COLO829 (cell line): Measurements from ENCODE around the gene AKAP6.
"Not testable (repeated sequence)": the region's sequence is repeated elsewhere in the genome, so short reads cannot be mapped to it uniquely, and the experiment has no call there.

ENCODE experiments used
- DNase-seq: peaks from one replicate; pipeline ENCODE4 v3.0.0; 2012; ENCODE audit warnings: low spot score

Gene AKAP6

DNA sequence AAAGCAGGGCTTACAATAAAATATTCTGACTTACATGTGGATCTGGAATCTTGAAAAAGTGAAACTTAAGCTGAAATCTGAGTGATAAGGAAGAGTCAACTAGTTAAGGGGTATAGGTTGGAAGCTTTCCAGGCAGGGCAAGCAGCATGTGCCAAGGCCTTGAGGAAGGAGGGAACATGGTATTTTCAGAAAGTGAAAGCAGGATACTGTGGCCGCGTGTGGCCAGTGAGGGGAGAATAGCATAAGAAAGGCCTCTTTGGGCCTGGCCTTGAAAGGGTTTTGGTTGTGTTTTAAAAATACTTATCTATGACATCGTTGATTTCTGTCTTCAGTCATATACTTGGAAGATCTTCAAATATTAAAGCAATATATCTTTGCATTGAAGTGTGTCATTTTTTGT is 213.4 kb downstream of the AKAP6 start:
- no peak for DNase-seq

DNA sequence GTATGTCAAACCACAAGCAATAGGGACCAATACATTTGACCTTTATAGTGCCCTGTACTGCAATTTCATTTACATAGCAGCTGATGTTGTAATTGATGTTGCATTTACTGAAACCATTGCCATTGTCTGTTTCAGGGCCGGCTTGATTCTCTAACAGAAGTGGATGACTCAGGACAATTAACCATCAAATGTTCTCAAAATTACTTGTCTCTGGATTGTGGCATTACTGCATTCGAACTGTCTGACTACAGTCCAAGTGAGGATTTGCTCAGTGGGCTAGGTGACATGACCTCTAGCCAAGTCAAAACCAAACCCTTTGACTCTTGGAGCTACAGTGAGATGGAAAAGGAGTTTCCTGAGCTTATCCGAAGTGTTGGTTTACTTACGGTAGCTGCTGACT is 216.0 kb downstream of the AKAP6 start:
- peak; percentile 39 for DNase-seq

DNA sequence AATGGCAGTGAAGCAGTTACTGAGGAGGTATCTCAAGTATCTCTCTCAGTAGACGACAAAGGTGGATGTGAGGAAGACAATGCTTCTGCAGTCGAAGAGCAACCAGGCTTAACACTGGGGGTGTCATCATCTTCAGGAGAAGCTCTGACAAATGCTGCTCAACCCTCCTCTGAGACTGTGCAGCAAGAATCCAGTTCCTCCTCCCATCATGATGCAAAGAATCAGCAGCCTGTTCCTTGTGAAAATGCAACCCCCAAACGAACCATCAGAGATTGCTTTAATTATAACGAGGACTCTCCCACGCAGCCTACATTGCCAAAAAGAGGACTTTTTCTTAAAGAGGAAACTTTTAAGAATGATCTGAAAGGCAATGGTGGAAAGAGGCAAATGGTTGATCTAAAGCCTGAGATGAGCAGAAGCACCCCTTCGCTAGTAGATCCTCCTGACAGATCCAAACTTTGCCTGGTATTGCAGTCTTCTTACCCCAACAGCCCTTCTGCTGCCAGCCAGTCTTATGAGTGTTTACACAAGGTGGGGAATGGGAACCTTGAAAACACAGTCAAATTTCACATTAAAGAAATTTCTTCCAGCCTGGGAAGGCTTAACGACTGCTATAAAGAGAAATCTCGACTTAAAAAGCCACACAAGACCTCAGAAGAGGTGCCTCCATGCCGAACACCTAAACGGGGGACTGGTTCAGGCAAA is 216.6 kb downstream of the AKAP6 start:
- no peak for DNase-seq

DNA sequence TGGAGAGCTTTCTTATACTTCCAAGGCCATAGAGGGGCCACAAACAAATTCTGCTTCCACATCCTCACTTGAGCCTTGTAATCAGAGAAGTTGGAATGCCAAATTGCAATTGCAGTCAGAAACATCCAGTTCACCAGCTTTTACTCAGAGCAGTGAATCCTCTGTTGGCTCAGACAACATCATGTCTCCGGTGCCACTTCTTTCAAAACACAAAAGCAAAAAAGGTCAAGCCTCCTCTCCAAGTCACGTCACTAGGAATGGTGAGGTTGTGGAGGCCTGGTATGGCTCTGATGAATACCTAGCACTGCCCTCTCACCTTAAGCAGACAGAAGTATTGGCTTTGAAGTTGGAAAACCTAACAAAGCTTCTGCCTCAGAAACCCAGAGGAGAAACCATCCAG is 217.1 kb downstream of the AKAP6 start:
- DNase-seq: no peak

DNA sequence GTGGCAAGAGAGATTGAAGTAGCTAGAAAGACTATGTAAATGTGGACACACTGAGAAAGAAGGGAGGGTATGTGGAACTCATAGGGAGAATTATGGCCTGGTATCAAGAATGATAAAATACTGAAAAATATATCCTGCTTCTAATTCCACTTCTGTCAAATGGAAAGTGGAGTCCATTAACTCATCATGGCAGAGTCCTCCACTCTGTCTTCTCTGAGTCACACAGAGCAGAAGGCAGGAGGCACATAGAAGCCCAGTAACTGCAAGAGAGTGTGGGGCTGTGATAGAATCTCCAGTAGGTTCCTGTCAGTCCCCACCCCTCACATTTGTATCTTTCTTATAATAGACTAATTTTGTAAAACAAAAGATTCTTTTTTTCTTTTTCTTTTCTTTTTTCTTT is 223.7 kb downstream of the AKAP6 start:
- DNase-seq: no peak

DNA sequence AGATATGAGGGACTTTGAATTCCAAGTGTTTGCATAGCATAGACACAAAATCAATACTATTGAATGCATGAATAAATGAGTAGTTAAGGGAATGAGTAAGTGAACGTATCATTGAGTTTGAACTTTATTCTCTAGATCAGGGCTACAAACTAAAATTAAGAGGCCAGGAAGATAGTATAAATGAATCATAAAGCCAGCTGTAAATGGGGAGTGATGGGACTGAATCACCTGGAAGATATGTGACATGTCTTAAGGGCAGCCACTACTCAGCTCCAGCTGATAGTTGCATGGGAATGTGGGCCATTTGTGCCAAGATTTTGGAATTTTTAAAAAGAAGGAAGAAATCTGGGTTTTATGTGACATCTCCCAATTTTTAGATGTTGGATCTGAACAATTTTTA is 229.9 kb downstream of the AKAP6 start:
- DNase-seq: no peak

DNA sequence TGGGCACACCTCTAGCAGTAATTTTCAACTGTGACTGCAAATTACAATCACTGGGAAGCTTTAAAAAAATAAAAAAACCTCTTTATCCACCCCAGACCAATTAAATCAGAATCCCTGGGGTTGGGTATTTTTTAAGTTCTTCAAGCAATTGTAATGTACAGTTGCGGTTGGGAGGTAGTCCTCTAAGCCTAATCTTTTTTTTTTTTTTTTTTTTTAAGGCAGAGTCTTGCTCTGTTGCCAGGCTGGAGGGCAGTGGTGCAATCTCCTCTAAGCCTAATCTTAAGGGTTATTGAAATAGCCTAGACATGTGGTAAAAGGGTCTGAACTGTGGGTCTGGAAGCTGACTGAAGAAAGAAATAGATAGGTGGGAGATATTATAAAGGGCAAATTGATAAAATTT is 230.5 kb downstream of the AKAP6 start:
- DNase-seq: no peak

DNA sequence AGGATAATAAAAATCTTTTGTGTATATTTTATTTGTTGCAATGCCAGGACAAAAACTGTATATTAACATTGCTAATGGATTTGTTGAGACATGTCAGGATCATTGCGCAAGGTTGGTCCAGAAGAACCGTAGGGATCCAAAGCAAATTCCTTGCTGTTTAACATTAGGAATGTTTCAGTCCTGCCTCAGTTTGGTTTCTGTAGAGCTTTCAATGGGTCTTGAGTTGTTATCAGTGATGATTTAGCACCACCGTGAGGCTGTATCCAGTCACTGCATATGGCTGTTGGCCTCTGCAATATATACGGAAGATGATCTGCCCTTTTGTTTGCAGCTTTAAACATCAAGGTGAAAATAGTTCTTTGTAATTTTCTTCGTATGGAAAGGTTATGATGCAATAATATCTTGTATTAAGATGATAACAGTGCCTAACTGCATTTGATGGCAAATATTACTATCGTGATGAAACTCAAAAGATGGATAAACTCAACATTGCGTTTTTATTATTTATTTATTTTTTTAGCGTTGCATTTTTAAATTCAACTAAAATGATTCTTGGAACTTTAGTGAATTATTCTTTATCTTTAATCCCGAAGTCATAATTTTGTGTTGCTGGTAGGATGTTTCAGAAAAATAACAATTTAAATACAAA is 231.2 kb downstream of the AKAP6 start:
- peak; percentile 71 for DNase-seq

DNA sequence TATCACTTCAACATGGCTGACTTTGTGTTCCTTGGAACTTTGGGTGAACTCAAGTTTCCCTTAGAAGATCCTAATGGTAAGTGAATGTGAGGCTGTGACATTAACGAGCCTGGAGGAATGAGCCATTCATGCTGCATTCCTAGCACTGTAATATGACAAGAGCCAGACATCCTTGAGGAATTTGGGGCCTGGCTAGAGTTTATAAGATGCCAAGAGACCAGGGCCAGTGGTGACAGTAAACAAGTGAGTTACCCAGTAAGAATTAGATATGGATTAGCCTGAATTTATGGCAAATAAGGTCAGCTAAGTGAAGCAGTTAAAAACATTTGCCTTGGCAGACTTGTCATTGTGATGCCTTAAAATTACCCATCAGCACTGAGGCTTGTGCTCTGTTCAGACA is 232.4 kb downstream of the AKAP6 start:
- DNase-seq: no peak

DNA sequence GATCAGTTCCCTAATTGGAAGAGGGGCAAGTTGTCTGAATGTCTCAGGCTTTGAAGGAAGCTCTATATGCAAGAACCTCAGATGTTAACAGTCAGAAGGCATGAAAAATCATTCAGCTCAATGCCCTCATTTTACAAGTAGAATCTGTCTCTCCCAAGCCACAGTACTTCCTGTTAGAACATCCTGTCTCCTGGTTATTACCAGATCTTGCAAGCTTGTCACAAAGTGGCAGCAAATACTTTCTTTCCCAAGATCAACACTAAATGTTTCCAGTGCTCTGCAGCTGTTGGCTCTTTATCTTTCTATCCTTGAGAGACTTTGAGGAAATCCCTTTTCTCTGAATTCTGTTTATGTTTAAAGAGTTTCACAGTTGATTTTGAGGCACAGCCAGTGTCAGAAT is 235.5 kb downstream of the AKAP6 start:
- DNase-seq: no peak

DNA sequence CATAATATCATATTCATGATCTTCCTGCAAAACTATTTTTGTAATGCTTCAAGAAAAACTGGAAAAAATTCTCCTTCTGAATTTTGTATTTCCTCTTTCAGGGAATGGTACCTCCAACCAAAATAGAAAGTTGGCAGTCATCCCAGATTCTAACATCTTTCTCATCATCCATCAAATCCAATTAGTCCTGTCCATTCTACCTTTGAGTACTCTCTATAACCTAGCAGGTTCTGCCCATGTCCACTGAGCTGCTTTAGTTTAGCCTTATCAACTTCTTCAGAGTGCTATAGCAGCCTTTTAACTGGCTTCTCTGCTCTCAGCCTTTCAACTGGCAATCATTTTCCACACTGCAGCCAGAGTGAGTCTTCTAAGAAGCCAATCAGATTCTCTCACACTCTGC is 236.2 kb downstream of the AKAP6 start:
- no peak for DNase-seq

DNA sequence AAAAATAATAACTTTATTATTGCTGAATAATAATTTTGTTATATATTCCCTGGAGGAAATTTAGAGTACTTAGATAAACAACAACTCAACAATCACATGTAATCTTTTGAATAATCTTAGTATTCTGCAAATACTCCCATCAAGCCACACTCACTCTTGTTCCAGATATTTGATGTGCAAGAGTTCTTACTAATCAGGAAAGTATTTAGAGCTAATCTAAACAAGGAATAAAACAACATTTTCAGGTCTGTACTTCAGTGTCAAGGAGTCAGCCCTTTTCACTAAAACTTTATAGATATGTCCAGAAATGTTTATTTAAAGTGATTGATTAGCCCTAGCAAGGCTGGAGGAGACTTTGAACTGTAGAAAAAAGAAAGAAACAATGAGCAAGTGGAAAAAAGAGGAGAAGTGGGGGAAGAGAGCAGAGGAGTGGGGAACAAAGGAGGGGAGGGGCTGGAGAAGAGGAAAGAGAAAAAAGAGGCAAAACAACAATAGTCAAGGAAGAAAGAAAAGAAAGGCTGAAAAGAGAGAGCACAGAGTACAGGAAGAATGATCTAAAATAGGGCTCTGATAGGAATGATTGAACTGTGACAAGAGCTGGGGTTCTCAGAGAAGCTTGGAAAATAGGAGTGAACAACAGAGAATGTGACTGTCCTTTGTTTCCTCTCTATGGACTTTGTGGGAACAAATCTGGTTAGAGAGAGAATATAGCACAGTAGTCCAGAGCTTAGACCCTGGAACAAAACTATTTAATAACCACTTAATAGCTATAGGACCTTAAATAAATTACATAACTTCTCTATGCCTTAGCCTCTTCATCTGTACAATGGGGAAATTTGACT is 238.7 kb downstream of the AKAP6 start:
- DNase-seq: no peak

DNA sequence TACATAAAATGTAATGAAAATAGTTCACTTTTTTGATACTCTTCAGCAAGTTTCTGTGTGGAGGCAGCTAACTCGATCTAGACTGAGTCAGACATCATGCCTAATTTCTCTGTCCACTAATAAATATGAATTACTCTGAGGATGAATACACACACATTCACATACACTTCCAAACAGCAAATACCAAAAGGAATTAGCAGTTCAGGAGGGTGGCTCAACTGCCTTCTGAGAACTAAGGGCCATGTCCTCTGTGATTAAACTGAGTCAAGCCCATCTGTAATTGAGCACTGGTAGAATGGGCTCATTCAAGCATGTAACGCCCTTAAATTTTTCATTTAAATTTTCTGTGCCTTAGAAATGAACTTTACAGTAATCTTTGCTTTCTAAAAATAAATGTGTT is 242.5 kb downstream of the AKAP6 start:
- DNase-seq: no peak

DNA sequence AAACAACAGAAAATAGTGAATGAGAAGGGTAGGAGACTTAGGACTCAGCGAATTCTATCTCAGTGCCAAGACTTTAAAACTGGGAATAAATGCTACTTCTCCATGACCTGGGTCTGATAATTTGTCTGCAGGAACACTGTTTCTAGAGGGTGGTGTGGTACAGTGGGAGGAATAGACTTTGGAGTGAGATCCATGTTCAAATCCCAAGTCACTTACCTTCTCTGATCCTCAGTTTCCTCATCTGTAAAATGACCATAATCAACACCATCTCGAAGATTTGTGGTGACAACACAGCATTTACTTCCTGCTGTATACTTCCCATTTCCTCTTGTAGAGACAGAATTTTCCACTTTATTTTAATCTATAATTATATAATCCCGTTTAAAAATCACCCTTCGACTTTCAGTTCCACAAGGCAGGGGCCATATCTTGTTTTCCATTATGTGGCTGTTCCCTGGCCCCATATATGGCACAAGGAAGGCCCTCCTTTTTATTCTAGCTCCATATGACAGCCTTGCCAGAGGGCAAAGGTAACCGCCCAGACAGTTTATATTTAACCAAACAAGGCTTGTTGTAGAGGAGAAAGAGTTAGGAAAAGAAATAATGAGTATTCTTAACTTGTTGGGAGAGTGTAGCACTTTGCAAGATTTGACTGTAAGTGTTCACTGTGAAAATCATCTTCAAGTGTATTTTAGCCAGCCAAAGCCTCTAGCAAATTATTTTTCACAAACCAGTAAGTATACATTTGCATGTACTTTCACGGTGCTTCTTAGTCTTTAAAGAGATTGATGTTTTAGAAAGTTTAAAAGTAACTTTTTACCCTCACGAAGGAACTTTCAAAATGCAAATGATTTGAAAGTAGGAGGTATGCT is 243.1 kb downstream of the AKAP6 start:
- no peak for DNase-seq

DNA sequence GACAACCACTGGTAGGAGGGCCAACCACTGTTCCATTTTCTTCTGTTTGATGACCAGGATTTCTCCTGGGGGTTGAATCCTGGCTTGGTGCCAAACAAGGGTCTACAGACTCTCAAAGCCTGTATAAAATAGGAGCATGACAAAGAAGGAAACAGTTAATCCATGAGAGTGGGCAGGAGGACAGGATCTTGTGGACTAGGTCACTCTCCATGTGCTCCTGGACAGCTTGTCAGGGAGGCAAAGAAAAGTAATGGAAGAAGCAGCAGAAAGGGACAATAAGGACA is 243.7 kb downstream of the AKAP6 start:
- no peak for DNase-seq

DNA sequence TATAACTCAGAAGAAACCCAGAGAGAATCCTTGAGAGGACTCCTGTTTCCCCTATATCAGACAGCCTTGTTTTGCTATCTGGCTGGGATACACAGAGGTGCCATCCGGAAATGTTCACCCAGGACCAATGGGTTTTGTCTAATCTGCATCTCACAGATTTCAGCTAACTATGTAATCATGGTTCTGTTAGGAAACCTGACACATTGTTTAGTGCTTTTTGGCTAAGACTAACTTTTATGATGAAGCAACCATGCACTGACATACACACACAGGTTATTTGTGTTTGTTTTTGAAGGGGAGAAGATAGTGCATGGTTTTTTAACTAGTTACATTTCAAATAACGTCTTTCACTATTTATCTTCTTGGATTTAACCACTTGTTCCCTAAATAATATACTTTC is 245.2 kb downstream of the AKAP6 start:
- no peak for DNase-seq

DNA sequence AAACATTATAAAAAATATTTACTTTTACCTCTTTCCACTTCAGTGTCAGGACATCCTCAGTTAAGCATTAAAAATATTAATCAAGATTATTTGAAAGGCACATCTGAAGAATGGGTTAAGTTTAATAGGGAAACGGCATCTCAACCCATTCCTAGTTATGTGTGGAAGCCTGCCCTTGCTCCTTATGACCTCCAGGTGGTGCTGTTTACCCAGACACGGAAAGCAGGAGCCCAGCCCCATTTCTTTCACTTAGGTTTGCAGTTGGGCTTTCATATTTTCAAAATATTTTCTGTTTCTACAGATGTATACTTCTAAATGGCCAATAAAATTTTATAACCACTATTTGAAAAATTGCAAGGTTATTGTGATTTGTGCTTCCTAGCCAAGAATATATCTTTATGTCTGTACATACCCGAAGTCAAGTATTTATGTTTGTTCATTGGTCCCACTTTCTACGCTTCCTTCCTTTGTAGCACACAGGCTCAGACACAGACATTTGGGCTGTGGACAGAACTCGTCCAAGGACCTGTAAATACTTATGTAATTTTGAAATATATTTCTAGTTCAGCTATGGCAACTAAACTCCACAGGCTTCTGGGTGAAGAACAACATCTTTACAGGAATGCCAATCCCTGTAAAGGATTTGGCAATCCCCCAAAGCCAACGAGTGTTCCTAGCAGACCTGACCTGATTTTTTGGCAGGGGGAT is 247.1 kb downstream of the AKAP6 start:
- peak; percentile 68 for DNase-seq

DNA sequence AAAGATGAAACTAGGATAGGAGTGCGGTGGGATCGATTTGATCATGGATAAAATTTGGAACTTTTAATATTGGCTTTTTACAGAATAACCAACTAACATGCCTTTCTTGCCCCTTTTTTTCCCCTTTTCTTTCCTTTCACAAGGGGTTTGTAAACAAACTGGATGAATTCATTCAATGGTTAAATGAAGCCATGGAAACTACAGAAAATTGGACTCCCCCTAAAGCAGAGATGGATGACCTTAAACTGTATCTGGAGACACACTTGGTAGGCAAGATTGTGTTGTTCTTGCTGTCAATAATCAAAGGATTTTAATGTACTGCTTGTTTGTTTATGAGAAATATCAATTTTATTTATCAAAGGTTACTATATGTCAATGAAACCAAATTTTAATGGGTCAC is 247.9 kb downstream of the AKAP6 start:
- no peak for DNase-seq

DNA sequence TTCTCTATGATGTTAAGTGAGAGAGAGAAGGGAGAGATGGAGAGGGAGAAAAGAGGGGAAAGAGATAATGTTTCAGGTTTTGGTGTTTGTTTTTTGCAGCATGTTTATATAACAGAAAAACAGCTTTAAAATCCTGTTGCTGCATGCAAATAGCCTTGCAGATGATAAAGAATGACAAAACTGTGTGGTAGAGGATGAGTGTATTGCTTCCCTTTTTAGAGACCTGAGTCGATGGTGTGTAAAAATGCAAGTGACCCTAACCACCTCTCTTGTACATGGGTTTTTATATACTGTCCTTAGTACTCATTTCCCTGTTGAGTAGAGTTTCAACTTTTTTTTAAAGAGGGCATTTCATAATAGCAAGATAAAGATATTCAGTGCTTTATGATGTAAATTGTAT is 249.1 kb downstream of the AKAP6 start:
- no peak for DNase-seq

DNA sequence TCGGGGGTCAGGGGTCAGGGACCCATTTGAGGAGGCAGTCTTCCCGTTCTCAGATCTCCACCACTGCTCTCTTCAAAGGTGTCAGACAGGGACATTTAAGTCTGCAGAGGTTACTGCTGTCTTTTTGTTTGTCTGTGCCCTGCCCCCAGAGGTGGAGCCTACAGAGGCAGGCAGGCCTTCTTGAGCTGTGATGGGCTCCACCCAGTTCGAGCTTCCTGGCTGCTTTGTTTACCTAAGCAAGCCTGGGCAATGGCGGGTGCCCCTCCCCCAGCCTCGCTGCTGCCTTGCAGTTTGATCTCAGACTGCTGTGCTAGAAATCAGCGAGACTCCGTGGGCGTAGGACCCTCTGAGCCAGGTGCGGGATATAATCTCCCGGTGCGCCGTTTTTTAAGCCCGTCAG is 254.3 kb downstream of the AKAP6 start:
- DNase-seq: not testable (repeated sequence)

DNA sequence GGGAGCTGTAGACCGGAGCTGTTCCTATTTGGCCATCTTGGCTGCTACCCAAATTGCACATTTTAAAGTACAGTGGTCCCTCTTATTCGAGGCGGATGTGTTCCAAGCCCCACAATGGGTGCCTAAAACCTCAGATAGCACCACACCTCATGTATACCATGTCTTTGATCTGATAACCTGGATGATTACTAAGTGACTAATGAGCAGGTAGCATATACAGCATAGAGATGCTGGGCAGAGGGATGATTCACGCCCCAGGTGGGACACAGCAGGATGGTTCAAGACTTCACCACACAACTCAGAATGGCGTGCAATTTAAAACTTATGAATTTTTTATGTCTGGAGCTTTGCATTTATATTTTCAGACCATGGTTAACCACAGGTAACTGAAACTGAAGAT is 255.0 kb downstream of the AKAP6 start:
- no peak for DNase-seq

DNA sequence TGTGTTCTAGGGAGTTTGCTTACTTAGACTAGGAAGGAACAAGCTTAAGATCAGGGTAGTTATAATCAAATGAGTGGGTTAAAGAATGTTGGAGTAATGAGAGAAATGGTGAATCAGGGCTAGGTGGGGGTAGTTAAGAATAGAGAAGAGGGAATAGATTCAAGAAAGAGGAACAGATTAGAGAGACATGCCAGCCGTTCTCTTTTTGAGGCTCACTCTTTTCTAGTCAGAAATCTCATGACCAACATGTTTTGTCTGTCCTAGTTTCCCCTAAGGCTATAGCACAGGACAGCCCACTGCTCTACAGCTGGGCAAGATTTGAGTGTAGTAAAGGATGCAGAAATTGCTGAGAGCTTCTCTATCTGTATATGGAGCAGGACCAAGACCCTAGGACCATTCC is 258.4 kb downstream of the AKAP6 start:
- DNase-seq: no peak
